Lower leg skin (tissue), 3 donors: ENCODE measurements around the gene PLA2G4F.

Source experiments
- CTCF ChIP-seq, 3 donors: fragments of 450-650 bp; IDR thresholded peaks; one replicate each; pipeline ENCODE4 v1.5.1; 2016; ENCODE audit warnings: antibody characterized with exemption in 3 of 3, mild to moderate bottlenecking in 3 of 3, moderate library complexity in 2 of 3
- POLR2A ChIP-seq, 2 donors: fragments of 450-650 bp; IDR thresholded peaks; one replicate each; pipeline ENCODE4 v1.6.1; 2016 to 2017; ENCODE audit warnings: antibody characterized with exemption in 2 of 2, mild to moderate bottlenecking in 1 of 2, moderate library complexity in 1 of 2

DNA sequence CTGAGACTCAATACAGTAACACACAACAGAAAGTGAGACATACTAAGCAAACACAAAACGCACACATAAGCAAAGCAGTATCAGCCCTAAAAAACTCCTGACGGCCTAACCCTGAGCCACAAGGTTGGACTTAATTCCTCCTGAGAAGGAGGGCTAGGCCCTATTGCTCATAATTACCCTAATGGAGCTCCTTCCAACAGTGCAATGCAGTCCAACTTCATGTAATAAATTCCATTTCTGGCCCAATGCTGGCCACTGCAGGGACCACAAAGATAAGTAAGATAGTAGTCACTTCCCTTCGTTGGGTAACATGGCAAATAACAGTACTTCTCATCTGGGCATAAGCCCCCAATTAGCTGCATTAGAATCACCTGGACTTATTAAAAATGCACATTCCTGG, 47.5 kb upstream of the PLA2G4F start:
- TF ChIP-seq POLR2A (IDR thresholded peaks at IDR 0.05) (no peak), CTCF (IDR thresholded peaks at IDR 0.05) (no peak)
